ENCODE results near the gene DRG2.

DNA sequence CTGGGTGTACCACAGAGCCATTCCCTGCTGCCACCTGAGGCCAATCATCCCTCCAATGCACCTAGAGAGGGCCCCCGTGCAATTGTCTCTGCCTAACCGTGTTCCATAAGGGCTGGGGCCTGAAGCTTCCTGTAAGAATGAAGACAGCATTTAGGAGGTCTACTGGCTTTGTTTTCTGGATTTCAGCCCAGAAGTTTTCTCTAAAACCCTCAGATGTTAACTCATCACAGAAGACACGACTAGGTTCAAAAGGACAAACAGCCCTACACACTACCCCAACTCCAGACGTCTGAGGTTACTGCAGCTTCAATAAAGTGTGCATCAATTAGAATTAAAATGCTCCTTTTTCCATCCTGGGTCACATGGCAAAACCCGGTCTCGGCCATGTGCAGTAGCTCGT is 10.8 kb upstream of the DRG2 start:
- TF ChIP-seq CTCF (IDR thresholded peaks at IDR 0.05) (no peak), POLR2A (IDR thresholded peaks at IDR 0.05) (no peak)

Data from body of pancreas (tissue), 4 donors.